Activated T-cell treated with anti-CD3 and anti-CD28 coated beads for 48 hours (primary cell): Measurements from ENCODE around the gene SENP6.
"Not testable (repeated sequence)": the region's sequence is repeated elsewhere in the genome, so short reads cannot be mapped to it uniquely, and the experiment has no call there.

Source experiments
- DNase-seq: peaks from one replicate; pipeline ENCODE4 v3.0.0-alpha.2; 2020; ENCODE audit warnings: low read depth

SENP6 gene, protein sequence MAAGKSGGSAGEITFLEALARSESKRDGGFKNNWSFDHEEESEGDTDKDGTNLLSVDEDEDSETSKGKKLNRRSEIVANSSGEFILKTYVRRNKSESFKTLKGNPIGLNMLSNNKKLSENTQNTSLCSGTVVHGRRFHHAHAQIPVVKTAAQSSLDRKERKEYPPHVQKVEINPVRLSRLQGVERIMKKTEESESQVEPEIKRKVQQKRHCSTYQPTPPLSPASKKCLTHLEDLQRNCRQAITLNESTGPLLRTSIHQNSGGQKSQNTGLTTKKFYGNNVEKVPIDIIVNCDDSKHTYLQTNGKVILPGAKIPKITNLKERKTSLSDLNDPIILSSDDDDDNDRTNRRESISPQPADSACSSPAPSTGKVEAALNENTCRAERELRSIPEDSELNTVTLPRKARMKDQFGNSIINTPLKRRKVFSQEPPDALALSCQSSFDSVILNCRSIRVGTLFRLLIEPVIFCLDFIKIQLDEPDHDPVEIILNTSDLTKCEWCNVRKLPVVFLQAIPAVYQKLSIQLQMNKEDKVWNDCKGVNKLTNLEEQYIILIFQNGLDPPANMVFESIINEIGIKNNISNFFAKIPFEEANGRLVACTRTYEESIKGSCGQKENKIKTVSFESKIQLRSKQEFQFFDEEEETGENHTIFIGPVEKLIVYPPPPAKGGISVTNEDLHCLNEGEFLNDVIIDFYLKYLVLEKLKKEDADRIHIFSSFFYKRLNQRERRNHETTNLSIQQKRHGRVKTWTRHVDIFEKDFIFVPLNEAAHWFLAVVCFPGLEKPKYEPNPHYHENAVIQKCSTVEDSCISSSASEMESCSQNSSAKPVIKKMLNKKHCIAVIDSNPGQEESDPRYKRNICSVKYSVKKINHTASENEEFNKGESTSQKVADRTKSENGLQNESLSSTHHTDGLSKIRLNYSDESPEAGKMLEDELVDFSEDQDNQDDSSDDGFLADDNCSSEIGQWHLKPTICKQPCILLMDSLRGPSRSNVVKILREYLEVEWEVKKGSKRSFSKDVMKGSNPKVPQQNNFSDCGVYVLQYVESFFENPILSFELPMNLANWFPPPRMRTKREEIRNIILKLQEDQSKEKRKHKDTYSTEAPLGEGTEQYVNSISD

DNA sequence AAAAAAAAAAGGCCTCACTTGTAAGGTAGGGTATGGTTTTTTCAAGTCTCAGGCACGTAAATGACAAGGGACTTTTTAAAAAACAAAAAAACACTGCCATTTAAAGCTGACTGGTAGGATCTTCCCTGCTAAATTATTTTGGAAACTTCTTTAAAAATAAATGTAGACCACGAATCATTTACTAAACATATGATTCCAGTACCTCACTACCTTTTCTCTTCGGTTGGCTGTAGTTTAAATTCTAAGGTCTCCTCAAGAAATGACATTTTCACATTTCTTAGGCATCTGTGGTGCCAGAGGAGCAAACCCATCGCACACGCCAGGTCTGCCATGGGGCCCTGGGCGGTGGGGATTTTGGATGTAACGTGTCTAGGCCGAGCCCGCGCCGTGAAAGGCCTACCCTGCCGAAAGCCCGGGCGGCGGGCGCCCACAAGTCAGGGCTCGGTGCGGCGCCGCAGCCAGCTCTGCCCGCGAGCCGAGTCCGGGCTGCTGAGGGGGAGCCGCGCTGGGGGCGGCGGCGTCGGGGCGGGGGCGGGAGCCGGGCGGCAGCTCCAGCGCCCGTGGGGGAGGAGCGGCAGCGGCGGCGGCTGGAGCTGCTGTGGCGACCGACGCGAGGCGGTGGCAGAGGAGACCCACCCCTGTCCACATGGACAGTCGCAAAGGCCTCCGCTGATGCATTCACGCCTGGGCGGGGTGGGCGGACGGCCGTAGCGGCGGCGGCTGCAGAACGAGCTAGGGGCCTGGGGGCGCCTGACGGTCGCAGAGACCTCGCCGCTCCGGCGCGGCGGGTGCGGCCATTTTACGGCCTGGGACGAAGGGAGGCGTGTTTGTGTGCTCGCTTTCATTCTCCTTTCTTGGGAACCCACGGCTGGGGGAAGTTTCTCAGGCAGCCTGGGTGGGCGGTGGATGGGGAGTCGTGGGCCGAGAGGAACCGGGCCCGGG, at the start of gene SENP6:
SENP6 (plus strand) TSS at position 577 of the 942 bp plus-strand sequence. CDS start 645 bp downstream, outside the sequence.
- DNase-seq, result peak; percentile 68

DNA sequence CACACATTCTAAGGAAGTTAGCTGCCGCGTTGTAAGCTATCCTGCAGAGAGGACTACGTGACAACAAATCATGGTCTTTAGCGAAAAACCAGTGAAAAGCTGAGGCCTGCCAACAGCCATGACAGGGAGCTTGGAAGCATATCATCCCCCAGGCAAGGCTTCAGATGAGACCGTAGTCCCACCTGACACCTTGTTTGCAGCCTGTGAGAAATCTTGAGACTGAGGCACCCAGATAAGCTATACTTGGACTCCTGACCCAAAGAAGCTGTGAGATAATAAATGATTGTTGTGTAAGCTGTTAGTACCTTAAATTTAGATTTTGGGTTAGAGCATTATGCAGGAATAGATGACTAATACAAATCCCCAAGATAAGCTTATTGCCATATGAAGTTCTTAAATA, 45.4 kb upstream of the SENP6 start:
- no peak for DNase-seq

DNA sequence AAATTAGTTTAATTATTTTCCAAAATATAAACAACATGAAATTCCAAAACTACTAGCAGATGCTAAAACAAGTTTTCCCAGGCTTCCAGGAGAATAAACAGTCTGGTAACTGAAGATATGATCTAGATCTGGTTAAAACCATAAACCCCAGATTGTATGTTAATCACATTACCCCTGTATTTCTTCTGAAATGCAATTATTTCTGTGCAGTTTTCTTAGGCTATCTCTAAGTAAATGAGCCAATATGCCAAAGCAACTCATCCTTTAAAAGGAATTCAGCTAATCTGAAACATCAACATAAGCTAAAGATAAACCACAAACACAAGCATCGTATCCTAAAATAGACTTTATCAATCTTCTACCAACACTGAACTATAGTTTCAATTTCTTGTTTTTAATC, 44.6 kb upstream of the SENP6 start:
- DNase-seq, result no peak

DNA sequence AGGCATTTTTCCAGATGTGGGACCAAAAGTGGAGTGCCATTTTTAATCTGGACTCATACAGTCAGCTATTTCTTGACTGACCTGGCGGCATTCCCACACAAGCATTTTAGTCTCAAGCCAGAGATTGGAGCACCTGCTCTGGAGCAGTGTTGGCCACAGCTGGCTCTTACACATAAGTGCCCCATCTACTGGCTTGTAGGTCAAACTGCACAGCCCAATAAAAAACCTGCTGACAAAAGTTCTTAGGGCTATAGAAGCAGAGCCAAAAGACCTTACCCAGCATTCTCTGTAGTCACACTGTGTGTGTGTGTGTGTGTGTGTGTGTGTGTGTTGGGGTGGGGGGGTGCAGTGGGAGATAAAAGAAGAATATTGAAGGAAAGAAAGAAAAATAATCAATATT, 38.6 kb upstream of the SENP6 start:
- no peak for DNase-seq

DNA sequence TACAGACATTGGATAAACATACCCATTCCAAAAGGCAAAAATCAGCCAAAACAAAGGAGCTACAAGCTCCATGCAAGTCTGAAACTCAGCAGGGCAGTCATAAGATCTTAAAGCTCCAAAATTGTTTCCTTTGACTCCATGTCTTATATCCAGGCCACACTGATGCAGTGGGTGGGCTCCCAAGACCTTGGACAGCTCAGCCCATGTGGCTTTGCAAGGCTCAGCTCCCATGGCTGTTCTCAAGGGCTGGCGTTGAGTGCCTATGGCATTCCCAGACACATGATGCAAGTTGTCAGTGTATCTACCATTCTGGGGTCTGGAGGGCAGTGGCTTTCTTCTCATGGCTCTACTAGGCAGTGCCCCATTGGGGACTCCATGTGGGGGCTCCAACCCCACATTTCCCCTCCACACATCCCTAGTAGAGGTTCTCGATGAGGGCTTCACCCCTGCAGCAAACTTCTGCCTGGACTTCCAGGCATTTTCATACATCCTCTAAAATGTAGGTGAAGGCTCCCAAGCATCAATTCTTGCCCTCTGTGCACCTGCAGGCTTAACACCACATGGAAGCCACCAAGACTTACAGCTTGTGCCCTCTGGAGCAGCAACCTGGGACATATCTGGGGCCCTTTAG, 35.4 kb upstream of the SENP6 start:
- DNase-seq, result no peak

DNA sequence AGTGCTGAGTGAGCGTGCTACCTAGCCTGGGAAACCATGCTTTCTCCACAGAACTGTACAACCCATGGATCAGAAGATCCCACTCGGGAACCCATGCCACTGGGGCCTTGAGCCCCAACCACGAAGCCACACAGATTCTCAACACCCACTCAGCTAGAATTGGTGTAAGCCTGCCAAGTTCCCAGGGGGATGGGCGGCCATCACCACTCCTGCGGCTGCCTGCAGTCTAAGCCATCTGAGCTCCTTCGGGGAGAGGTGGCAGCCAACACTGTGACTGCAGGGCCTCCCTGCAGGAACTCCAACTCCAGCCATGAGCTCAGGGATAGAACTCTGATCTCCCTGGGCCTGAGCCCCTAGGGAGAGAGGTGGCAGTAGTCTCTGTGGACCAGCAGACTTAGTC, 33.6 kb upstream of the SENP6 start:
- no peak for DNase-seq

DNA sequence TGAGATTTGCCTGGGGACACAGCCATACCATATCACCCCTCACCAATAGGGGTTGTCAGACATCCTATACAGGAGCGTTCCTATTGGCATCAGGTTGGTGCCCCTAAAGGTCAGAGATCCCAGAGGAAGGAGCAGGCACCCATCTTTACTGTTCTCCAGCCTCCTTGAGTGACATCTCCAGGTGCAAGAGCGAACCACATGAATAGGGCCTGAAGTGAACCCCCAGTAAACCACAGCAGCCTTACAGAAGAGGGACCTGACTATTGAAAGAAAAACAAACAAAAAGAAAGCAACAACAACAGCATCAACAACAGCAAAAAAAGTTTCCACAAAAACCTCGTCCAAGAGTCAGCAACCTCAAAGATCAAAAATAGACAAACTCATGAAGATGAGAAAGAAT, 32.7 kb upstream of the SENP6 start:
- DNase-seq, result no peak

DNA sequence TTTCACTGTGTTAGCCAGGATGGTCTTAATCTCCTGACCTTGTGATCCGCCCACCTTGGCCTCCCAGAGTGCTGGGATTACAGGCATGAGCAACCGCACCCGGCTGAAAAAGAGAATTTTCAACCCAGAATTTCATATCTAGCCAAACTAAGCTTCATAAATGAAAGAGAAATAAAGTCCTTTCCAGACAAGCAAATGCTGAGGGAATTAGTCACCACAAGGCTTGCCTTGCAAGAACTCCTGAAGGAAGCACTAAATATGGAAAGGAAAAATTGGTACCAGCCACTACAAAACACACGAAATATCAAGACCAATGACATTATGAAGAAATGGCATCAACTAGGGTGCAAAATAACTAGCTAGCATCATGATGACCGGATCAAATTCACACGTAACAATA, 31.0 kb upstream of the SENP6 start:
- DNase-seq, result not testable (repeated sequence)

DNA sequence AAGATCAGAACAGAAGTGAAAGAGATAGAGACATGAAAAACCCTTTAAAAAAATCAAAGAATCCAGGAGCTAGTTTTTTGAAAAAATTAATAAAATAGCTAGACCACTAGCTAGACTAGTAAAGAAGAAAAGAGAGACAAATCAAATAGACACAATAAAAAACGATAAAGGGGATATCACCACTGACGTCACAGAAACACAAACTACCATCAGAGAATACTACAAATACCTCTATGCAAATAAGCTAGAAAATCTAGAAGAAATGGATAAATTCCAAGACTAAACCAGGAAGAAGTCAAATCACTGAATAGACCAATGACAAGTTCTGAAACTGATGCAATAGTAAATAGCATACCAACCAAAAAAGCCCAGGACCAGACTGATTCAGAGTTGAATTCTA, 29.6 kb upstream of the SENP6 start:
- DNase-seq, result no peak

DNA sequence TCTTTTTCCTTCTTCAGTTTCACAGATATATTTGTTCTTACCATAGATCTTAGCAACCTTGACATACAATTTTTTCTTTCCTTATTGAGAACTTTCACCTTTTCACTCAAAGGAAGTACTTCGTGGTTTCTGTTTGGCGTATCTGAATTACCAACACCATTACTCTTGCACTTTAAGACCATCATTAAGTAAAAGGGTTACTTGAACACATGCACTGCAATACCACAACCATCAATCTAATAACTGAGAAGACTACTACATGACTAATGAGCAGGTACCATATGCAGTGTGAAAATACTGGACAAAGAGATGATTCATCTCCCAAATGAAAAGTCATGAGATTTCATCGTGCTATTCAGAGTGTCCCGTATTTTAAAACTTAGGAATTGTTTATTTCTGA, 21.7 kb upstream of the SENP6 start:
- no peak for DNase-seq

DNA sequence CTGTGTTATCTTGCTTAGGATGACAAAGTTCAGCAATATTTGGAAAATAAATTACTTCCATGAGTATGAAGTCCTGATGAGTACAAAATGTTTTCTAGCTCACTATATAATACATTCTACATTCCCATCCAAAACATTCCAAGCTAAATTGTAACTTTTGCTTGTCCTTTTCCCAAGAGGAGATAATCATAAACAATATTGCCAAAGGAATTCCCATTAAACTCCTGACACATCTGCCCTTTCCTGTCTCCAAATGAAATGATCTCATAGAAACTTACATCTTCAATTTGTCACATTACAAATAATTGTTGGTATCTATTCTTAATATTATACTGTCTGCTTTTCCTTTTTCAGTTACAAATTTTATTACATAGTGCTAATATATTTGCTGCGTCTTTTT, 20.4 kb upstream of the SENP6 start:
- DNase-seq, result no peak

DNA sequence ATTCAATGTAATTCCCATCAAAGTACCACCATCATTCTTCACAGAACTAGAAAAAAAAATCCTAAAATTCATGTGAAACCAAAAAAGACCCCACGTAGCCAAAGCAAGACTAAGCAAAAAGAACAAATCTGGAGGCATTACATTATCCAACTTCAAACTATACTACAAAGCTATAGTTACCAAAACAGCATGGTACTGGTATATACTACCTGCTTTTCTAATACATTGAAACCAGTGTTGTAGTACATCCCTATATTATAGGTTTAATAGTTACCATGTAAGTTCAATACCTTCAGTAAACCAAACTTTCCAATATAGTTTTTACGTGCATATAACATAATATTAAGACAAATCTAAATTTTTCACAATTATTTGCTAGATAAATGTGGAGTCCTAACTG, 17.1 kb upstream of the SENP6 start:
- DNase-seq, result not testable (repeated sequence)

DNA sequence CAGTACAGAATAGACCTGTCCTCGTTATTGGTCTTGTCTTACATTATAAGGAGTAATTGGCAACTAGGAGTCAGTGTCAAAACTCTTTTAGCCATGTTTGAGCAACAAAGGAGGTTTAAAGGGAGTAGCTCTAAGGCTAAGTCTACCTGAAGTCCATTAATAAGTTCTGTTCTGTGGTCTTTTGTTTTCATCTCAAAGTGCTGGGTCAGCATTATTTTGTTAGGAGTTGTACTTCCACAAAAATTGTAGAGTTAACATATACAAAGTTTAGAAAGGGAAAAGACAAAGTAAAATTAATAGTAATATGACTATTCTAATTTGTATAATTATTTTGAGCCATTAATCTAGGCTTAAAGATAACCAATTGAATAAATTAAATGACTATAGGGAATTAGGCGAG, 12.7 kb upstream of the SENP6 start:
- DNase-seq, result no peak

DNA sequence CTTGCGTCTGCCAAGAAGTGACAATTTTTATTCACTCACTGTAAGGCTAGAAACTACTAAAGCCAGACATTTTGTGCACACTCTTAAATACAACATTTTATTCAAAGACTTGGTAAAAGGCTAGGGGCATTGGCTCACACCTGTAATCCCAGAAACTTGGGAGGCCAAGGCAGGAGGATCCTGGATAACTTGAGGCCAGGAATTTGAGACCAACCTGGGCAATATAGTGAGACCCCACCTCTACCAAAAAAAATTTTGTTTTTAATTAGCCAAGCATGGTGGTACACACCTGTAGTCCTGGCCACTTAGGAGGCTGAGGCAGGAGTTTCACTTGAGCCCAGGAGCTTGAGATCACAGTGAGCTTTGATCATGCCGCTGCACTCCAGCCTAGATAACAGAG, 11.3 kb upstream of the SENP6 start:
- no peak for DNase-seq

DNA sequence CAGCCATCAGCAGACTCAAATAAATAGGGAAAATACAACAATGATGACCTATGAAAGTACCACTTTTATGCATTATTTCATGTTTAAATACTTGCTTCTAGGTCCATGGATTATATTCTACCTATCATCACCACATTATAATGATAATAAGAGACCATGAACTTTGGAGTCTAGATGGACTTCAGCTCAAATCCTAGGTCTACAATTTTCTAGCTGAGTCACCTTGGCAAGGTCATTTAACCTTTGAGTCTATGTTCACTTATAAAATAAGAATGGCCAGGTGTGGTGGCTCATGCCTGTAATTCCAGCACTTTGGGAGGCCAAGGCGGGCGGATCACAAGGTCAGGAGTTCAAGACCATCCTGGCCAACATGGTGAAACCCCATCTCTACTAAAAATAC, 5.3 kb upstream of the SENP6 start:
- DNase-seq, result not testable (repeated sequence)

DNA sequence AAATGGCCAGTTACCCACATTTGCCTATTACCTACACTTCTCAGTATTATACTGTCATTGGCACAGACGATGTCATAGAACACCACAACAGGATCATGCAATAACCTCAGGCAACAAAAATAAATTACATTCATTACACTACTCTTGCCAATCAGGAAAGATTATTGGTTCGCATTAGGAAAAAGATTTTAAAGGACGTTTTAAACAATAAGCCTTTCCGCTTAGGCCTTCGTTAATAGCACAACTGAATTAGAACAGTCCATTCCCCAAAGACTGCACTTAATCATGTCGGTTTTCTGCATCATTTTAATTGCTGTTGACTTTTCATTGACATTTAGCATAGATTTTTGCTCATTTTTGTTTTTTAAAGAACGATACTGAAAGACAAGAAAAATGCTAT, 912 bp upstream of the SENP6 start:
- no peak for DNase-seq

DNA sequence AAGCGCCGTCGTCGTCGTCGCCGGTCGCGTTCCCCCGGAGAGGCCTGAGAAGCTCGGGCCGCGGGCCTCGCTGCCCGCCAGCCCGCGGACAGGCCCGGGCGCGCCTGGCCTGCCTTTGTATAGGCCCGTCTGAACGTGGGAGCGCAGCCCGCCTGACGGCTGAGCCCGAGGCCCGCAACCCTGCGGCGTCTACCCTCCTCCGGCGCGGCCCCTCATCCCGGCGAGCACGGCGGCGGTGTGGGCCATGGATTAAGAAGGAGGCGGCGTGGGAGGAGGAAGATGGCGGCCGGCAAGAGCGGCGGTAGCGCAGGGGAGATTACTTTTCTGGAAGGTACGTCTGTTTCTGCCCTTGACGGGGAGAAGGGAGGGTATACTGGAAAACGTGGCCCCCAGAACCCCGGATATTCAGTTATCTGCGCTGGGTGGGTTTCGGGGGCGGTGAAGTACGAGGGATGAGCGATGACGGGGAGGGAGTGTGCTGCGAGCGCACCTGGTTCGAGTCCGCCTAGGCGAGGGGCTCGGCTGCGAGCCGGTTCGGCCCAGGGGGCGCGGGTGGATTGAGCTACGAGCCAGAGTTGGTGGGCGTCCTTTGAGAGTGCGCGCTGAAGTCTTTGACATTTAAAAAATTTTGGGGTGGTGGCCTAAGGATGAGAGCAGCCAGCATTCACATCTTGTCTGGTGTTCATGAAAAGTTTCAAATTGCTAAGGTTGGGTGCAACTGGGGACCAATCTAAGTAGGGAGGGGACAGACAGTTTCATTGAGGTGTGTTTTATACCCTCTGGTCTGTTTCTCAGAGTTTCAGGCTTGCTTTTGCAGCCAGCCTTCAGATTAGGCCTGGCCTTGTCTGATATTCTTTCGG, 796 bp downstream of the SENP6 start:
- DNase-seq, result peak; percentile 53

DNA sequence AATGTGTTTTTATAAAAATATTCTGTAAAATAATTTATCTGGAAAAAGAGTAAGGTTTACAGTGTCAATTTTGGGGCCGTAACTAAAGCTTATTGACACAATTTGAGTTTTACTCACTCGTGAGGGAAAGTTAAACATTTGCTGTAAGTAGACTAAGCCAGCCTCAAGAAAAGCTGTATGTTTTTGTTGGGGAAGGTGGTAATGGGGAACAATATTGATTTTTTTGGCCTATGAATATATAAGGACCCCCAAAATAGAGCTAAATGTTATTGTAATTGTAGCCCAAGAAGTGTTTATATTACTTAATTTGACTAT, 1.4 kb downstream of the SENP6 start:
- no peak for DNase-seq

DNA sequence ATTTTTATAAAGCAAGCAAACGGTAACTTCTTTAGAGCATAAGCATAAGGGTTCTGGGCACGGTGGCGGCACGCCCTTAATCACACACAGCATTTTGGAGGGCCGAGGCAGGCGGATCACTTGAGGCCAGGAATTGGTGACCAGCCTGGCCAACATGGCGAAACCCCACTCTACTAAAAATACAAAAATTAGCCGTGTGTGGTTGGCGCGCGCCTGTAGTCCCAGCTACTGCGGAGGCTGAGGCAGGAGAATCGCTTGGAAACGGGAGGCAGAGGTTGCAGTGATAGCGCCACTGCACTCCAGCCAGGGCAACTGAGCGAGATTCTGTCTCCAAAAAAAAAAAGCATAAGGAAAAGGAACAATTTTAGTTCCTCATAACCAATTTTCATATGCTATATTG, 2.6 kb downstream of the SENP6 start:
- DNase-seq, result no peak

DNA sequence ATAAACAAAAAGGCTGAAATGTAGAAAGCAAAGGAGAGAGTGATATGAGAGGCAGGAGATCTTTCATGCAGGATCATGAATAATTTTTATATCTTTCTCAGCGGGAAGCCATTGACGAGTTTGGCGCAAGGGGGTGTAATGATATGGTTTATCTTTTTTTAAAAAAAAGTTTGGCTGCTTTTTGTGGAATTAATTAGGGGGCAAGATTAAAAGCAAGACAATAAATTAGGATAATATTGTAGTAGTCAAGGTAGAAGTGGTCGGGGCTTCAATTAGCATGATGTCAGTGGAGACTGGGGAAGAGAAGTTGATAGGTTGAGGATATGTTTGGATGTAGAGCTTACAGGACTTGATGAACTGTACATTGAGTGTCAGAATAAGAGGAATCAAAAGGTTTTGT, 4.0 kb downstream of the SENP6 start:
- DNase-seq, result no peak
